ENCODE measurements around the gene MCTP2. TPM values are rescaled to one million over a fixed set of nuclear protein-coding genes. Genes with fewer than 3 reads are reported as not detected.

Gene MCTP2
- total and polyA plus RNA-seq, 10 donors, result 5.6 to 205 (median 107) TPM

GRCh38 chr15:94231723-94232468 lies 535 bp downstream of the MCTP2 start:
- peak overlapping the region; percentile 80 to 98 (median 90) for H3K27ac ChIP-seq
- H3K36me3 ChIP-seq, result no peaks in the 10 kb centered on the region
- peak overlapping the region; percentile 63 to 91 (median 76) for H3K4me3 ChIP-seq
- DNase-seq, result no peak
- 5 to 11% (median 7%) methylated on average over 22 to 25 of the region's 25 CpGs for WGBS, 5 donors
- H3K9me3 ChIP-seq, result no peaks in the 10 kb centered on the region
- no peak for TF ChIP-seq POLR2A (IDR thresholded peaks at IDR 0.05)
- peak in 1 of 3 donors; percentile 16 for TF ChIP-seq POLR2AphosphoS5 (IDR thresholded peaks at IDR 0.05)
- H3K4me1 ChIP-seq, result peaks cover 18 to 85% (median 59%) of the 10 kb centered on the region in 6 donors
- H3K27me3 ChIP-seq (replicated peaks in 1 of 7), result peaks cover 0 to 6% (median 0%) of the 10 kb centered on the region in 7 donors
- intact Hi-C loops (cut with DNase I; ENCODE audit: low total_unique reads), result no loop called here

- 35 to 57% (median 55%) methylated on average over 3 of the region's 3 CpGs for WGBS, 5 donors
Measured at GRCh38 chr15:94233441-94233840, 2.1 kb downstream of the MCTP2 start.

DNA sequence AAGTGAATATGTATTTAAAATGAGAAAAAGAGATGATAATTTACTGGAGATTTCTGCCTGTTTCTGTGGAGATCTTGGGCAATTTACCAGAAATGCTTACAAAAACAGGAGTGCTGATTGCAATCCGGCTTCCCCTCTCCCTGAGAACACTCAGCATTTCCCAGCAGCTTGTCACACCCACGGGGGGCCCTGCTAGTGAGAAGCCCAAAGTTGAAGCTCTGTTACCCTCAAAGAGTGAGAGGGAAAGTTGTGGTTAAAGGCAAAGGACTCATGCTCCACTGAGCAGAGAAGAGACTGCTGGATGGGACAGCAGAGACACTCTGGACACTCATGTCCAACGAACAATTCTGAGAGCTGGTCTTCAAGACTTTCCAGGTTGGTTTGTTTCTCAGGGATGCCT lies 2.9 kb downstream of the MCTP2 start:
- no peaks in the 10 kb centered on the region for H3K9me3 ChIP-seq
- H3K36me3 ChIP-seq, result no peaks in the 10 kb centered on the region
- 13 to 28% (median 20%) methylated on average over 3 of the region's 3 CpGs for WGBS, 5 donors
- H3K4me1 ChIP-seq, result peaks cover 18 to 100% (median 75%) of the 10 kb centered on the region in 6 donors
- TF ChIP-seq POLR2AphosphoS5 (IDR thresholded peaks at IDR 0.05) (peak in 1 of 3 donors; percentile 23), CTCF (IDR thresholded peaks at IDR 0.05 in 8 of 11, conservative IDR thresholded peaks at IDR 0.05 in 3 of 11) (no peak)
- intact Hi-C loops (cut with DNase I; ENCODE audit: low total_unique reads), result no loop called here
- no peak for DNase-seq
- peak overlapping the region in 3 of 8 donors; percentile 77 to 91 (median 84) for H3K4me3 ChIP-seq
- peaks cover 0 to 6% (median 0%) of the 10 kb centered on the region in 7 donors for H3K27me3 ChIP-seq (replicated peaks in 1 of 7)
- H3K27ac ChIP-seq, result peak overlapping the region in 7 of 8 donors; percentile 52 to 98 (median 92)

More at GRCh38 chr15:94233441-94233840, 2.1 kb downstream of the MCTP2 start:
- peak overlapping the region in 5 of 8 donors; percentile 64 to 91 (median 77) for H3K4me3 ChIP-seq
- H3K27ac ChIP-seq, result peak overlapping the region in 7 of 8 donors; percentile 52 to 98 (median 92)
- H3K27me3 ChIP-seq (replicated peaks in 1 of 7), result peaks cover 0 to 6% (median 0%) of the 10 kb centered on the region in 7 donors
- no peaks in the 10 kb centered on the region for H3K9me3 ChIP-seq
- peaks cover 22 to 100% (median 71%) of the 10 kb centered on the region in 6 donors for H3K4me1 ChIP-seq
- intact Hi-C loops (cut with DNase I; ENCODE audit: low total_unique reads), result no loop called here
- H3K36me3 ChIP-seq, result no peaks in the 10 kb centered on the region
- no peak for TF ChIP-seq CTCF (IDR thresholded peaks at IDR 0.05 in 8 of 11, conservative IDR thresholded peaks at IDR 0.05 in 3 of 11)
- no peak for TF ChIP-seq POLR2AphosphoS5 (IDR thresholded peaks at IDR 0.05)
- no peak for DNase-seq

GRCh38 chr15:94235041-94235440 lies 3.7 kb downstream of the MCTP2 start:
- TF ChIP-seq CTCF (IDR thresholded peaks at IDR 0.05 in 8 of 11, conservative IDR thresholded peaks at IDR 0.05 in 3 of 11) (no peak), POLR2AphosphoS5 (IDR thresholded peaks at IDR 0.05) (no peak), POLR2A (IDR thresholded peaks at IDR 0.05) (no peak)
- WGBS, 5 donors, result 86 to 94% (median 92%) methylated on average over 14 of the region's 14 CpGs

More at GRCh38 chr15:94235041-94235440, 3.7 kb downstream of the MCTP2 start:
- H3K27ac ChIP-seq, result peak overlapping the region in 6 of 8 donors; percentile 6 to 98 (median 94)
- H3K27me3 ChIP-seq (replicated peaks in 1 of 7), result peaks cover 0 to 6% (median 0%) of the 10 kb centered on the region in 7 donors
- H3K4me3 ChIP-seq, result peak overlapping the region in 3 of 8 donors; percentile 16 to 91 (median 84)
- intact Hi-C loops (cut with DNase I; ENCODE audit: low total_unique reads), result no loop called here
- no peaks in the 10 kb centered on the region for H3K36me3 ChIP-seq
- H3K9me3 ChIP-seq, result no peaks in the 10 kb centered on the region
- no peak for DNase-seq
- H3K4me1 ChIP-seq, result peaks cover 16 to 100% (median 75%) of the 10 kb centered on the region in 6 donors

All from spleen (tissue), 11 donors.